Pancreas (tissue), 10 donors: Measurements from ENCODE around the gene EPHA8. TPM values are rescaled to one million over a fixed set of nuclear protein-coding genes. Genes with fewer than 3 reads are reported as not detected.

Source experiments
- ATAC-seq, 4 donors: fragments of 200-7000 bp; cut with Tn5 transposase; one replicate each; pipeline versions ENCODE4 v1.8.0 to v1.9.1; 2020; ENCODE audit warnings: mild to moderate bottlenecking in 4 of 4, moderate library complexity in 4 of 4
- DNase-seq, 6 donors: peaks; one replicate each; pipeline ENCODE4 v3.0.0-alpha.2; 2020
- FAIRE-seq: peaks from 2 replicates; lab custom pipeline; 2012; peaks lifted over from hg19 to GRCh38; lab: Jason Lieb, UNC
- H3K27ac ChIP-seq, 4 donors: fragments of 200-600 bp; sonication (generic); 1 replicate in 3 of 4; 2 replicates in 1 of 4; pipeline versions ENCODE4 v1.5.0 to v1.8.0; 2020
- H3K27me3 ChIP-seq, 4 donors: fragments of 200-600 bp; one replicate each; pipeline ENCODE4 v1.8.0; 2021
- H3K36me3 ChIP-seq, 3 donors: fragments of 200-600 bp; sonication (generic) in 1 of 3; one replicate each; pipeline versions ENCODE4 v1.5.0 to v1.8.0; 2020 to 2021
- H3K4me1 ChIP-seq, 3 donors: fragments of 200-600 bp; one replicate each; pipeline ENCODE4 v1.8.0; 2021
- H3K4me3 ChIP-seq, 4 donors: fragments of 200-600 bp; sonication (generic) in 2 of 4; one replicate each; pipeline versions ENCODE4 v1.5.0 to v1.8.0; 2020 to 2021
- H3K9me3 ChIP-seq, 4 donors: fragments of 200-600 bp; one replicate each; pipeline ENCODE4 v1.8.0; 2021
- WGBS, 2 donors: extraction: QIAGEN DNeasy Blood & Tissue Kit; methylation state at CpG; one replicate each; pipeline ENCODE4 v1.1.7; 2013; 5-methylcytosine and 5-hydroxymethylcytosine counted together
- intact Hi-C, 3 donors: fragments of 100-400 bp; cut with DNase I; formaldehyde crosslinking; loops; one replicate each; pipeline versions ENCODE4 v1.11.1 to v1.14.2; 2022
- polyA plus RNA-seq, 2 donors: library from polyadenylated mRNA; stranded (reverse); fragments of 200-250 nt; gene quantifications; one replicate each; pipeline ENCODE4 v1.2.3, GENCODE V29; 2013
- total RNA-seq, 6 donors: library from RNA; stranded (reverse); fragmentation: NEBNext Ultra II Directional in 4 of 6; extraction: Animal tissue kit (Norgen Biotek cat#: 25700) in 4 of 6; gene quantifications; one replicate each; pipeline versions ENCODE4 v1.2.1 to v1.2.4, GENCODE V29; 2021 to 2023
- TF ChIP-seq, protein P1 (sequence below), 4 donors: fragments of 200-600 bp; sonication (generic) in 3 of 4; IDR thresholded peaks; one replicate each; pipeline versions ENCODE4 v1.5.0 to v1.8.0; 2021; ENCODE audit warnings: antibody characterized with exemption in 4 of 4
- donor health status: healthy with polysubstance abuse.
- donor health status: DM: no; HTN: no; CAD: no; lungs with moderate emphysema.
- donor health status: DM: no; HTN: no; CAD: no.
- donor health status: control.
- donor health status: control.
- donor health status: Bipolar disorder and iron deficiency.
- donor health status: DM: yes; HTN: yes; CAD: no.
- donor health status: DM: no; HTN: no; CAD: no.
- donor health status: DM: no; HTN: no; CAD: no.
- donor health status: DM: yes; HTN: yes; CAD: no.

EPHA8 gene
- total and polyA plus RNA-seq, 8 donors = 0.57 to 8.1 (median 1.2) TPM

DNA sequence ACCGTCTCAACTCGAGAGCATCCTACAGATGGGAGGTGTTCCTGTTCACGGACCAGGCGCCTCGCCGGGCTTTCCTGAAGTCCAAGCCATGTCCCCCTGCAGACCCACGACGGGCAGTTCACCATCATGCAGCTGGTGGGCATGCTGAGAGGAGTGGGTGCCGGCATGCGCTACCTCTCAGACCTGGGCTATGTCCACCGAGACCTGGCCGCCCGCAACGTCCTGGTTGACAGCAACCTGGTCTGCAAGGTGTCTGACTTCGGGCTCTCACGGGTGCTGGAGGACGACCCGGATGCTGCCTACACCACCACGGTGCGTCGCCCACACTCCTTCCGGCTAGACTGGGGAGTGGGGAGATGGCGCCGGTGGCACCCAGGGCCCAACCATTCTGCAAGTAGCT, 35.4 kb downstream of the EPHA8 start:
- ATAC-seq (no peak), FAIRE-seq (no peak), DNase-seq (no peak)
- Histone ChIP-seq H3K36me3 (no peaks in the 10 kb centered on the region), H3K27ac (no peak overlapping the region), H3K4me1 (no peaks in the 10 kb centered on the region), H3K9me3 (no peaks in the 10 kb centered on the region), H3K4me3 (no peak overlapping the region), H3K27me3 (no peaks in the 10 kb centered on the region)
- intact Hi-C loops = no loop called here
- TF ChIP-seq, protein P1, sequence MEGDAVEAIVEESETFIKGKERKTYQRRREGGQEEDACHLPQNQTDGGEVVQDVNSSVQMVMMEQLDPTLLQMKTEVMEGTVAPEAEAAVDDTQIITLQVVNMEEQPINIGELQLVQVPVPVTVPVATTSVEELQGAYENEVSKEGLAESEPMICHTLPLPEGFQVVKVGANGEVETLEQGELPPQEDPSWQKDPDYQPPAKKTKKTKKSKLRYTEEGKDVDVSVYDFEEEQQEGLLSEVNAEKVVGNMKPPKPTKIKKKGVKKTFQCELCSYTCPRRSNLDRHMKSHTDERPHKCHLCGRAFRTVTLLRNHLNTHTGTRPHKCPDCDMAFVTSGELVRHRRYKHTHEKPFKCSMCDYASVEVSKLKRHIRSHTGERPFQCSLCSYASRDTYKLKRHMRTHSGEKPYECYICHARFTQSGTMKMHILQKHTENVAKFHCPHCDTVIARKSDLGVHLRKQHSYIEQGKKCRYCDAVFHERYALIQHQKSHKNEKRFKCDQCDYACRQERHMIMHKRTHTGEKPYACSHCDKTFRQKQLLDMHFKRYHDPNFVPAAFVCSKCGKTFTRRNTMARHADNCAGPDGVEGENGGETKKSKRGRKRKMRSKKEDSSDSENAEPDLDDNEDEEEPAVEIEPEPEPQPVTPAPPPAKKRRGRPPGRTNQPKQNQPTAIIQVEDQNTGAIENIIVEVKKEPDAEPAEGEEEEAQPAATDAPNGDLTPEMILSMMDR (IDR thresholded peaks at IDR 0.05) = no peak
- WGBS, 2 donors = 83 to 84% methylated on average over 24 of the region's 24 CpGs

GRCh38 chr1:22600071-22600816, 37.0 kb downstream of the EPHA8 start:
- Histone ChIP-seq H3K27ac (no peak overlapping the region), H3K9me3 (no peaks in the 10 kb centered on the region), H3K4me3 (no peak overlapping the region), H3K4me1 (no peaks in the 10 kb centered on the region), H3K27me3 (no peaks in the 10 kb centered on the region), H3K36me3 (no peaks in the 10 kb centered on the region)
- ATAC-seq (peak in 2 of 4 donors; percentile 14 to 23), DNase-seq (no peak), FAIRE-seq (no peak)
- intact Hi-C loops = no loop called here
- TF ChIP-seq, protein P1 (IDR thresholded peaks at IDR 0.05) = no peak
- WGBS, 2 donors = 65 to 80% methylated on average over 22 of the region's 22 CpGs

DNA sequence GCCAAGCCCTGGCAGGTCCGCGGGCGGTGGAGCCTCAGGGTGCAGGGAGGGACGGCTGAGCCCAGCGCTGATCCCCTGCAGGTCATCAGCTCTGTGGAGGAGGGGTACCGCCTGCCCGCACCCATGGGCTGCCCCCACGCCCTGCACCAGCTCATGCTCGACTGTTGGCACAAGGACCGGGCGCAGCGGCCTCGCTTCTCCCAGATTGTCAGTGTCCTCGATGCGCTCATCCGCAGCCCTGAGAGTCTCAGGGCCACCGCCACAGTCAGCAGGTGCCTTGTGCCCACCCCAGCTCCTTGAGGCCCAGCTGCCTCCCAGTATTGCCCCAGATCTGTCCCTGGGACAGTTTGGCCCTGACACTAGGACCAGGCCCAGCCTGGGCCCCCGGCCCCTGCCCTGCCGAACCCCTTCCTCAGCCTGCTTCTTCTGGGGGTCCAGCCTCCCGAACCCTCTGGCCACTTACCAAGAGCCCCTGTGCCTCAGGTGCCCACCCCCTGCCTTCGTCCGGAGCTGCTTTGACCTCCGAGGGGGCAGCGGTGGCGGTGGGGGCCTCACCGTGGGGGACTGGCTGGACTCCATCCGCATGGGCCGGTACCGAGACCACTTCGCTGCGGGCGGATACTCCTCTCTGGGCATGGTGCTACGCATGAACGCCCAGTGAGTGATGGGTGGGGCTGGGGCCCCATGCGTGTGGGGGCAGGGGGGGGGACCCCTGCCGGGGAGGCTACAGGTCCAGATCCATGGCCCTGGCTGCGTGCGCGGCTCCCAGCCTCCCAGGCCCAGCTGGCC, 37.7 kb downstream of the EPHA8 start:
- no peaks in the 10 kb centered on the region for H3K9me3 ChIP-seq
- H3K36me3 ChIP-seq = no peaks in the 10 kb centered on the region
- intact Hi-C loops = no loop called here
- WGBS, 2 donors = 88 to 93% methylated on average over 35 to 39 of the region's 39 CpGs
- FAIRE-seq (no peak), DNase-seq (no peak), ATAC-seq (no peak)
- H3K4me3 ChIP-seq = no peak overlapping the region
- no peaks in the 10 kb centered on the region for H3K27me3 ChIP-seq
- H3K27ac ChIP-seq = no peak overlapping the region
- H3K4me1 ChIP-seq = no peaks in the 10 kb centered on the region
- TF ChIP-seq, protein P1 (IDR thresholded peaks at IDR 0.05) = no peak

GRCh38 chr1:22601610-22602009, 38.3 kb downstream of the EPHA8 start:
- no peak overlapping the region for H3K4me3 ChIP-seq
- no peaks in the 10 kb centered on the region for H3K4me1 ChIP-seq
- intact Hi-C loops = no loop called here
- H3K27me3 ChIP-seq = no peaks in the 10 kb centered on the region
- no peak overlapping the region for H3K27ac ChIP-seq
- no peak for FAIRE-seq
- 92 to 96% methylated on average over 12 of the region's 12 CpGs for WGBS, 2 donors
- DNase-seq = no peak
- no peaks in the 10 kb centered on the region for H3K9me3 ChIP-seq
- ATAC-seq = no peak
- no peaks in the 10 kb centered on the region for H3K36me3 ChIP-seq
- TF ChIP-seq, protein P1 (IDR thresholded peaks at IDR 0.05) = no peak
